Measurements from ENCODE around the gene IMMP2L. TPM values are rescaled to one million over a fixed set of nuclear protein-coding genes. Genes with fewer than 3 reads are reported as not detected.

IMMP2L gene
- total and polyA plus RNA-seq, 2 of the 13 experiments (the other 11 are each of a cell fraction or from before 2014, with no cell fraction given), result 7.8 to 16.9 TPM

DNA sequence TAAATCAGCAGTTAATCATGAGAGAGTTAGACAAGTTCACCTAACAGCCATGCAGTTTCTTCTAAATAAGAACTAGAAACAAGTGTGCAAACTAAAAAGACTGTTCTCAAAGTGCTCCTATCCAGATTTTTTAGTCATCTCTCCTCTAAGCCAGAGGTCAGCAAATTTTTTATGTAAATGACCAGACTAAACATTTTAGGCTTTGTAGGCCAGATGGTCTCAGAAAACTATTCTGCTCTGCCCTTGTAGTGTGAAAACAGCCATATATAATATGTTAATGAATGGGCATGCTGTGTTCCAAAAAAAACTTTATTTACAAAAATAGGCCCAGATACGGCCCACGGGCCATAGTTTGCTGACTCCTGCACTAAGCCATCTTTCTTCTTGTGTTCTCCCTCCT is 734.4 kb downstream of the IMMP2L start:
- in situ Hi-C loops (cut with HindIII; ENCODE audit: extremely low pct_ligation_motif_present, low pct_unique_long_range_greater_than_20kb), result no loop called here
- POLR2A ChIA-PET, result no interaction called here

DNA sequence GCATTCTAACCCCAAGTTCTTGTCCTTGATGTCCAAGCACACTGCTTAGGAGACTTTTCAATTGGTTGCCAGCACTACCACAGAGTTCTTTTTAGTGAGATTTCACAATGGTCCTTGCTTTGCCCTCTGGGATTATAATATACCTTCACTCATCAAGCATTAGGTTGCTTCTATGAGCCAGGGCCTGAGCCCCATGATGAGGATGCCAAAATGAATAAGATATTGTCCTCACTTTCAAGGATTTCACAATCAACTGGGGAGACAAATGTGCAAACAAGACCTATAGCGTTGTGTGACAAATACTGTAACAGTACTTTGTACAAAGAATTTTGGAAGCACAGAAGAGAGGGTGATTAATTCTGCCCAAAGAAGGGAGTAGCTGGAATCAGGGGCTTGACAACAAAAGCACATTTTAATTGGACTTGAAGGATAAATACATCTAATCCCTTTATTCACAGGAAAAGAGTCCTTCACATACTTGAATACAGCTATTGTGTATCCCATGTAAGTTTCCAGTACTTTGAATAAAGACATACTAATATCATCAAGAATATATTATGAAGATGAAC is 734.9 kb downstream of the IMMP2L start:
- Histone ChIP-seq H3K27me3 (ENCODE audit: control insufficient read depth in 1 of 2, insufficient read depth in 2 of 2, low read length in 2 of 2) (no peaks in the 10 kb centered on the region), H3K4me1 (ENCODE audit: insufficient read depth, low read length) (peaks cover 21% of the 10 kb centered on the region), H3K79me2 (ENCODE audit: insufficient read depth, low read length) (no peaks in the 10 kb centered on the region), H3K27ac (ENCODE audit: extremely low read length, insufficient read depth, low read length) (no peak overlapping the region), H3K9me3 (ENCODE audit: low read length) (no peaks in the 10 kb centered on the region), H3K9ac (ENCODE audit: insufficient read depth, low read depth, low read length) (no peak overlapping the region), H3K4me2 (ENCODE audit: low read depth, low read length) (no peak overlapping the region), H3K36me3 (replicated peaks in 1 of 2; ENCODE audit: control insufficient read depth in 1 of 2, insufficient read depth in 2 of 2, low read length in 2 of 2) (no peaks in the 10 kb centered on the region), H2AFZ (ENCODE audit: low read length) (no peak overlapping the region), H3K4me3 (replicated peaks in 1 of 3; ENCODE audit: insufficient read depth in 1 of 3, low read depth in 2 of 3, low read length in 3 of 3) (no peak overlapping the region), H4K20me1 (ENCODE audit: insufficient read depth, low read length) (no peaks in the 10 kb centered on the region)
- ATAC-seq, result no peak
- ChIA-PET POLR2A (no interaction called here), CTCF (ENCODE audit: low intra/inter-chr PET ratio, low total read pairs) (no interaction called here)
- no peak for DNase-seq (ENCODE audit: low spot score)
- BruUV-seq (replicated peaks), result no TSS peak
- WGBS (ENCODE audit: low lambda C conversion rate), result 0% methylated on average over 1 of the region's 1 CpG
- in situ Hi-C loops (cut with HindIII; ENCODE audit: extremely low pct_ligation_motif_present, low pct_unique_long_range_greater_than_20kb) (no loop called here), intact Hi-C loops (cut with micrococcal nuclease; ENCODE audit: unreplicated experiment) (no loop called here)
- TF ChIP-seq, protein P1, sequence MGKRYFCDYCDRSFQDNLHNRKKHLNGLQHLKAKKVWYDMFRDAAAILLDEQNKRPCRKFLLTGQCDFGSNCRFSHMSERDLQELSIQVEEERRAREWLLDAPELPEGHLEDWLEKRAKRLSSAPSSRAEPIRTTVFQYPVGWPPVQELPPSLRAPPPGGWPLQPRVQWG (CRISPR knock-in tag; IDR thresholded peaks at IDR 0.05; ENCODE audit: borderline replicate concordance, low read depth), result no peak
- TF ChIP-seq CEBPB (IDR thresholded peaks at IDR 0.05; ENCODE audit: borderline replicate concordance, low read depth, low read length), result peak; percentile 76
- TF ChIP-seq, protein P2, sequence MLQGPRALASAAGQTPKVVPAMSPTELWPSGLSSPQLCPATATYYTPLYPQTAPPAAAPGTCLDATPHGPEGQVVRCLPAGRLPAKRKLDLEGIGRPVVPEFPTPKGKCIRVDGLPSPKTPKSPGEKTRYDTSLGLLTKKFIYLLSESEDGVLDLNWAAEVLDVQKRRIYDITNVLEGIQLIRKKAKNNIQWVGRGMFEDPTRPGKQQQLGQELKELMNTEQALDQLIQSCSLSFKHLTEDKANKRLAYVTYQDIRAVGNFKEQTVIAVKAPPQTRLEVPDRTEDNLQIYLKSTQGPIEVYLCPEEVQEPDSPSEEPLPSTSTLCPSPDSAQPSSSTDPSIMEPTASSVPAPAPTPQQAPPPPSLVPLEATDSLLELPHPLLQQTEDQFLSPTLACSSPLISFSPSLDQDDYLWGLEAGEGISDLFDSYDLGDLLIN (CRISPR knock-in tag; IDR thresholded peaks at IDR 0.05; ENCODE audit: borderline replicate concordance), result no peak
- TF ChIP-seq ZNF121 (CRISPR knock-in tag; IDR thresholded peaks at IDR 0.05), result no peak
- no peak for FAIRE-seq

More for the DNA sequence above, 734.4 kb downstream of the IMMP2L start:
- Histone ChIP-seq H3K4me1 (ENCODE audit: insufficient read depth, low read length) (peaks cover 21% of the 10 kb centered on the region), H3K27me3 (ENCODE audit: control insufficient read depth in 1 of 2, insufficient read depth in 2 of 2, low read length in 2 of 2) (no peaks in the 10 kb centered on the region), H2AFZ (ENCODE audit: low read length) (no peak overlapping the region), H3K4me3 (replicated peaks in 1 of 3; ENCODE audit: insufficient read depth in 1 of 3, low read depth in 2 of 3, low read length in 3 of 3) (no peak overlapping the region), H3K9me3 (ENCODE audit: low read length) (no peaks in the 10 kb centered on the region), H3K9ac (ENCODE audit: insufficient read depth, low read depth, low read length) (no peak overlapping the region), H4K20me1 (ENCODE audit: insufficient read depth, low read length) (no peaks in the 10 kb centered on the region), H3K27ac (ENCODE audit: extremely low read length, insufficient read depth, low read length) (no peak overlapping the region), H3K4me2 (ENCODE audit: low read depth, low read length) (no peak overlapping the region), H3K79me2 (ENCODE audit: insufficient read depth, low read length) (no peaks in the 10 kb centered on the region), H3K36me3 (replicated peaks in 1 of 2; ENCODE audit: control insufficient read depth in 1 of 2, insufficient read depth in 2 of 2, low read length in 2 of 2) (no peaks in the 10 kb centered on the region)
- no peak for DNase-seq (ENCODE audit: low spot score)
- 29% methylated on average over 2 of the region's 2 CpGs for WGBS (ENCODE audit: low lambda C conversion rate)
- no peak for ATAC-seq
- intact Hi-C loops (cut with micrococcal nuclease; ENCODE audit: unreplicated experiment), result no loop called here
- CTCF ChIA-PET (ENCODE audit: low intra/inter-chr PET ratio, low total read pairs), result no interaction called here
- no peak for FAIRE-seq
- no TSS peak for BruUV-seq (replicated peaks)
- TF ChIP-seq ATF1 (CRISPR knock-in tag; IDR thresholded peaks at IDR 0.05), result no peak
- no peak for TF ChIP-seq ZNF746 (CRISPR knock-in tag; IDR thresholded peaks at IDR 0.05)
- no peak for TF ChIP-seq CHD4 (IDR thresholded peaks at IDR 0.05; ENCODE audit: borderline replicate concordance, low read length)
- no peak for TF ChIP-seq ZNF335 (CRISPR knock-in tag; IDR thresholded peaks at IDR 0.05)
- TF ChIP-seq AGO1 (IDR thresholded peaks at IDR 0.05; ENCODE audit: low read depth, low read length, poor library complexity, severe bottlenecking), result no peak
- no peak for TF ChIP-seq SOX5 (CRISPR knock-in tag; IDR thresholded peaks at IDR 0.05; ENCODE audit: borderline replicate concordance)
- no peak for TF ChIP-seq SMARCE1 (IDR thresholded peaks at IDR 0.05; ENCODE audit: borderline replicate concordance)
- TF ChIP-seq RARG (CRISPR knock-in tag; IDR thresholded peaks at IDR 0.05; ENCODE audit: low read depth), result no peak
- no peak for TF ChIP-seq ZNF549 (CRISPR knock-in tag; IDR thresholded peaks at IDR 0.05)
- no peak for TF ChIP-seq REXO4 (CRISPR knock-in tag; IDR thresholded peaks at IDR 0.05; ENCODE audit: borderline replicate concordance)
- no peak for TF ChIP-seq REPIN1 (CRISPR knock-in tag; IDR thresholded peaks at IDR 0.05; ENCODE audit: borderline replicate concordance, low read depth)
- TF ChIP-seq ZNF724P (CRISPR knock-in tag; IDR thresholded peaks at IDR 0.05; ENCODE audit: borderline replicate concordance), result no peak
- no peak for TF ChIP-seq ZNF292 (CRISPR knock-in tag; IDR thresholded peaks at IDR 0.05; ENCODE audit: borderline replicate concordance, low read depth)

Data from HepG2 (cell line).